ENCODE results near the gene DCAF6. TPM values are rescaled to one million over a fixed set of nuclear protein-coding genes. Genes with fewer than 3 reads are reported as not detected.
"Not testable (repeated sequence)": the region's sequence is repeated elsewhere in the genome, so short reads cannot be mapped to it uniquely, and the experiment has no call there.

The DCAF6 gene, protein sequence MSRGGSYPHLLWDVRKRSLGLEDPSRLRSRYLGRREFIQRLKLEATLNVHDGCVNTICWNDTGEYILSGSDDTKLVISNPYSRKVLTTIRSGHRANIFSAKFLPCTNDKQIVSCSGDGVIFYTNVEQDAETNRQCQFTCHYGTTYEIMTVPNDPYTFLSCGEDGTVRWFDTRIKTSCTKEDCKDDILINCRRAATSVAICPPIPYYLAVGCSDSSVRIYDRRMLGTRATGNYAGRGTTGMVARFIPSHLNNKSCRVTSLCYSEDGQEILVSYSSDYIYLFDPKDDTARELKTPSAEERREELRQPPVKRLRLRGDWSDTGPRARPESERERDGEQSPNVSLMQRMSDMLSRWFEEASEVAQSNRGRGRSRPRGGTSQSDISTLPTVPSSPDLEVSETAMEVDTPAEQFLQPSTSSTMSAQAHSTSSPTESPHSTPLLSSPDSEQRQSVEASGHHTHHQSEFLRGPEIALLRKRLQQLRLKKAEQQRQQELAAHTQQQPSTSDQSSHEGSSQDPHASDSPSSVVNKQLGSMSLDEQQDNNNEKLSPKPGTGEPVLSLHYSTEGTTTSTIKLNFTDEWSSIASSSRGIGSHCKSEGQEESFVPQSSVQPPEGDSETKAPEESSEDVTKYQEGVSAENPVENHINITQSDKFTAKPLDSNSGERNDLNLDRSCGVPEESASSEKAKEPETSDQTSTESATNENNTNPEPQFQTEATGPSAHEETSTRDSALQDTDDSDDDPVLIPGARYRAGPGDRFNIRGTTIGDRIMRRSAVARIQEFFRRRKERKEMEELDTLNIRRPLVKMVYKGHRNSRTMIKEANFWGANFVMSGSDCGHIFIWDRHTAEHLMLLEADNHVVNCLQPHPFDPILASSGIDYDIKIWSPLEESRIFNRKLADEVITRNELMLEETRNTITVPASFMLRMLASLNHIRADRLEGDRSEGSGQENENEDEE
- 7.9 TPM for polyA plus RNA-seq (2013, experiment 1 of 2)
- 8.3 TPM for polyA plus RNA-seq (2013, experiment 2 of 2)

- H4K91ac ChIP-seq (ENCODE audit: low read depth, low read length, poor library complexity), result no peak within 1 kb of the TSS
- peaks cover 2% of the 10 kb centered on the region for H3K79me1 ChIP-seq (ENCODE audit: low read depth, low read length)
- H3K4me1 ChIP-seq (ENCODE audit: control insufficient read depth in 2 of 2, insufficient read depth in 1 of 2, low read depth in 1 of 2, low read length in 2 of 2), result peaks cover 0 to 8% of the 10 kb centered on the region in 2 donors
- H2BK12ac ChIP-seq (ENCODE audit: low read length), result no peak within 1 kb of the TSS
- H2BK15ac ChIP-seq (ENCODE audit: low read length), result peak within 1 kb of the TSS; percentile 76
- H3K23ac ChIP-seq (ENCODE audit: low read depth, low read length, poor library complexity), result peak within 1 kb of the TSS; percentile 92
- H2AK5ac ChIP-seq (ENCODE audit: low read depth, low read length), result peak within 1 kb of the TSS; percentile 8
- peak within 1 kb of the TSS; percentile 91 for H3K9ac ChIP-seq (ENCODE audit: low read depth, low read length, poor library complexity)
- peak within 1 kb of the TSS; percentile 71 for H3K4ac ChIP-seq (ENCODE audit: low read length)
- H3K27me3 ChIP-seq (ENCODE audit: control insufficient read depth in 3 of 3, insufficient read depth in 3 of 3, low read depth in 1 of 3, low read length in 3 of 3), result no peaks in the 10 kb centered on the region
- no CpG with 5 or more reads among the region's 58 CpGs for WGBS, 2 donors (ENCODE audit: extremely low coverage in 2 of 2, insufficient read length in 2 of 2, insufficient replicate concordance in 1 of 2)
- H3K4me2 ChIP-seq (ENCODE audit: insufficient read depth, low read length, poor library complexity, severe bottlenecking), result peak within 1 kb of the TSS; percentile 72
- H3K4me3 ChIP-seq (ENCODE audit: low read length in 2 of 2), result peak within 1 kb of the TSS; percentile 79 to 99
- H3K9me3 ChIP-seq (replicated peaks in 1 of 2; ENCODE audit: control insufficient read depth in 2 of 2, insufficient read depth in 1 of 2, low read depth in 1 of 2, low read length in 2 of 2), result no peaks in the 10 kb centered on the region
- H3K18ac ChIP-seq (ENCODE audit: low read length), result peak within 1 kb of the TSS; percentile 98
- H4K8ac ChIP-seq (ENCODE audit: low read depth, low read length), result no peak within 1 kb of the TSS
- H3K27ac ChIP-seq (replicated peaks; ENCODE audit: low read length), result peak within 1 kb of the TSS; percentile 95
- H2AFZ ChIP-seq (ENCODE audit: low read length), result peak within 1 kb of the TSS; percentile 94
- H3K36me3 ChIP-seq (replicated peaks in 1 of 2; ENCODE audit: control insufficient read depth in 2 of 2, insufficient read depth in 2 of 2, low read length in 2 of 2), result no peaks in the 10 kb centered on the region
- peak within 1 kb of the TSS; percentile 100 for H2BK5ac ChIP-seq (ENCODE audit: low read length)
- H2BK120ac ChIP-seq (ENCODE audit: low read depth, low read length), result no peak within 1 kb of the TSS
- H3K14ac ChIP-seq (ENCODE audit: low read length), result peak within 1 kb of the TSS; percentile 97
- DNase-seq (ENCODE audit: low spot score), result peak; percentile 98
Measured at GRCh38 chr1:167936068-167936929, at the start of gene DCAF6. Gene DCAF6 (plus strand): TSS chr1:167936683. CDS start chr1:167936912, 229 bp downstream.

DNA sequence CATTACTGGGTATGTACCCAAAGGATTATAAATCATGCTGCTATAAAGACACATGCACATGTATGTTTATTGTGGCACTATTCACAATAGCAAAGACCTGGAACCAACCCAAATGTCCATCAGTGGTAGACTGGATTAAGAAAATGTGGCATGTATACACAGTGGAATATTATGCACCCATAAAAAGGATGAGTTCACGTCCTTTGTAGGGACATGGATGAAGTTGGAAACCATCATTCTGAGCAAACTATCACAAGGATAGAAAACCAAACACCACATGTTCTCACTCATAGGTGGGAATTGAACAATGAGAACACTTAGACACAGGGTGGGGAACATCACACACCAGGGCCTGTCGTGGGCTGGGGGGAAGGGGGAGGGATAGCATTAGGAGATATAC lies 49.3 kb upstream of the DCAF6 start:
- H3K9me3 ChIP-seq (replicated peaks in 1 of 2; ENCODE audit: control insufficient read depth in 2 of 2, insufficient read depth in 1 of 2, low read depth in 1 of 2, low read length in 2 of 2); H3K4me3 ChIP-seq (ENCODE audit: low read length in 2 of 2); H2BK5ac ChIP-seq (ENCODE audit: low read length); H3K27ac ChIP-seq (replicated peaks; ENCODE audit: low read length); H3K23ac ChIP-seq (ENCODE audit: low read depth, low read length, poor library complexity); H3K18ac ChIP-seq (ENCODE audit: low read length); H3K4me2 ChIP-seq (ENCODE audit: insufficient read depth, low read length, poor library complexity, severe bottlenecking); H2BK120ac ChIP-seq (ENCODE audit: low read depth, low read length); H2AFZ ChIP-seq (ENCODE audit: low read length); H3K36me3 ChIP-seq (replicated peaks in 1 of 2; ENCODE audit: control insufficient read depth in 2 of 2, insufficient read depth in 2 of 2, low read length in 2 of 2); H3K4ac ChIP-seq (ENCODE audit: low read length); H3K14ac ChIP-seq (ENCODE audit: low read length); H2BK12ac ChIP-seq (ENCODE audit: low read length); H3K4me1 ChIP-seq (ENCODE audit: control insufficient read depth in 2 of 2, insufficient read depth in 1 of 2, low read depth in 1 of 2, low read length in 2 of 2); H2AK5ac ChIP-seq (ENCODE audit: low read depth, low read length); DNase-seq (ENCODE audit: low spot score); H4K8ac ChIP-seq (ENCODE audit: low read depth, low read length); H3K79me1 ChIP-seq (ENCODE audit: low read depth, low read length); H2BK15ac ChIP-seq (ENCODE audit: low read length); H3K9ac ChIP-seq (ENCODE audit: low read depth, low read length, poor library complexity); H4K91ac ChIP-seq (ENCODE audit: low read depth, low read length, poor library complexity); H3K27me3 ChIP-seq (ENCODE audit: control insufficient read depth in 3 of 3, insufficient read depth in 3 of 3, low read depth in 1 of 3, low read length in 3 of 3): not testable (repeated sequence)
- no CpG with 5 or more reads among the region's 2 CpGs for WGBS, 2 donors (ENCODE audit: extremely low coverage in 2 of 2, insufficient read length in 2 of 2, insufficient replicate concordance in 1 of 2)

- Histone ChIP-seq H3K27ac (replicated peaks; ENCODE audit: low read length) (no peak overlapping the region), H3K4me3 (ENCODE audit: low read length in 2 of 2) (no peak overlapping the region), H4K8ac (ENCODE audit: low read depth, low read length) (no peak overlapping the region), H3K9ac (ENCODE audit: low read depth, low read length, poor library complexity) (no peak overlapping the region), H3K23ac (ENCODE audit: low read depth, low read length, poor library complexity) (no peak overlapping the region), H2BK5ac (ENCODE audit: low read length) (no peak overlapping the region), H3K4me1 (ENCODE audit: control insufficient read depth in 2 of 2, insufficient read depth in 1 of 2, low read depth in 1 of 2, low read length in 2 of 2) (no peaks in the 10 kb centered on the region), H2BK15ac (ENCODE audit: low read length) (no peak overlapping the region), H3K9me3 (replicated peaks in 1 of 2; ENCODE audit: control insufficient read depth in 2 of 2, insufficient read depth in 1 of 2, low read depth in 1 of 2, low read length in 2 of 2) (no peaks in the 10 kb centered on the region), H2BK12ac (ENCODE audit: low read length) (no peak overlapping the region), H3K4me2 (ENCODE audit: insufficient read depth, low read length, poor library complexity, severe bottlenecking) (no peak overlapping the region), H3K79me1 (ENCODE audit: low read depth, low read length) (no peaks in the 10 kb centered on the region), H3K36me3 (replicated peaks in 1 of 2; ENCODE audit: control insufficient read depth in 2 of 2, insufficient read depth in 2 of 2, low read length in 2 of 2) (no peaks in the 10 kb centered on the region), H2AFZ (ENCODE audit: low read length) (no peak overlapping the region), H3K4ac (ENCODE audit: low read length) (no peak overlapping the region), H2BK120ac (ENCODE audit: low read depth, low read length) (no peak overlapping the region), H3K27me3 (ENCODE audit: control insufficient read depth in 3 of 3, insufficient read depth in 3 of 3, low read depth in 1 of 3, low read length in 3 of 3) (no peaks in the 10 kb centered on the region), H3K14ac (ENCODE audit: low read length) (no peak overlapping the region), H2AK5ac (ENCODE audit: low read depth, low read length) (no peak overlapping the region), H4K91ac (ENCODE audit: low read depth, low read length, poor library complexity) (no peak overlapping the region), H3K18ac (ENCODE audit: low read length) (no peak overlapping the region)
- DNase-seq (ENCODE audit: low spot score), result no peak
Measured at GRCh38 chr1:167890400-167890799, 46.1 kb upstream of the DCAF6 start.

All from neuronal stem cell (in vitro differentiated cells).